ENCODE results near the gene TPO.
"Not testable (repeated sequence)": the region's sequence is repeated elsewhere in the genome, so short reads cannot be mapped to it uniquely, and the experiment has no call there.

The TPO gene

DNA sequence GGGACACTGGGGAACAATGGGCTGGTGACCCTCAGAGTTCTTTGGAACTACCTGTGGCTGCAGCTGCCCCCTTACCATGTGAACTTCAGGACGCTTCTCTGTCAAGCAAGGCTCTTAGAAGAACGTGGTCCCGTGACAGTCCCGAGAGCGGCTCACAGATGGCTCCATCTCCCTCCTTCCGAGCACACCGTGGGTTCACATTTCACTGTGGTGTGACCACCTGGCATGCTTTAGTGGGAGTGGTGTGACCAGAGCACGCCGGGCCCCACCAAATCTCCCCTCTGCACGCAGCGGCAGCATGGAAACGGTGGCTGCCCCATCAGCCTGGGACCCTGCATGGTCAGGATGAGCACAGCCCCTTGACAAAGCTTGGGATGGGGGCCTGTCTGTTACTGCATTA is 9.7 kb upstream of the TPO start:
- no peak overlapping the region for H3K9ac ChIP-seq (ENCODE audit: low read depth in 1 of 2, low read length in 2 of 2)
- H3K4me3 ChIP-seq (ENCODE audit: low read length in 2 of 2) = no peak overlapping the region

GRCh38 chr2:1405124-1405523 is 8.1 kb upstream of the TPO start:
- no peak overlapping the region for H3K27ac ChIP-seq (ENCODE audit: low read depth in 2 of 2, low read length in 2 of 2)
- H3K9me3 ChIP-seq (ENCODE audit: control insufficient read depth in 2 of 2, low read length in 2 of 2) = no peaks in the 10 kb centered on the region
- H3K4me3 ChIP-seq (ENCODE audit: low read length in 2 of 2) = no peak overlapping the region
- H3K36me3 ChIP-seq (ENCODE audit: control insufficient read depth in 2 of 2, insufficient read depth in 2 of 2, low read length in 2 of 2) = no peaks in the 10 kb centered on the region
- no peaks in the 10 kb centered on the region for H3K27me3 ChIP-seq (ENCODE audit: control insufficient read depth in 2 of 2, insufficient read depth in 2 of 2, low read length in 2 of 2)
- H3K9ac ChIP-seq (ENCODE audit: low read depth in 1 of 2, low read length in 2 of 2) = no peak overlapping the region
- H3K4me1 ChIP-seq (ENCODE audit: control insufficient read depth in 2 of 2, insufficient read depth in 2 of 2, low read length in 2 of 2) = no peaks in the 10 kb centered on the region

More for the DNA sequence above, 9.7 kb upstream of the TPO start:
- Histone ChIP-seq H3K27ac (ENCODE audit: low read depth in 2 of 2, low read length in 2 of 2) (no peak overlapping the region), H3K4me1 (ENCODE audit: control insufficient read depth in 2 of 2, insufficient read depth in 2 of 2, low read length in 2 of 2) (no peaks in the 10 kb centered on the region), H3K36me3 (ENCODE audit: control insufficient read depth in 2 of 2, insufficient read depth in 2 of 2, low read length in 2 of 2) (no peaks in the 10 kb centered on the region), H3K9me3 (ENCODE audit: control insufficient read depth in 2 of 2, low read length in 2 of 2) (no peaks in the 10 kb centered on the region), H3K27me3 (ENCODE audit: control insufficient read depth in 2 of 2, insufficient read depth in 2 of 2, low read length in 2 of 2) (no peaks in the 10 kb centered on the region)

DNA sequence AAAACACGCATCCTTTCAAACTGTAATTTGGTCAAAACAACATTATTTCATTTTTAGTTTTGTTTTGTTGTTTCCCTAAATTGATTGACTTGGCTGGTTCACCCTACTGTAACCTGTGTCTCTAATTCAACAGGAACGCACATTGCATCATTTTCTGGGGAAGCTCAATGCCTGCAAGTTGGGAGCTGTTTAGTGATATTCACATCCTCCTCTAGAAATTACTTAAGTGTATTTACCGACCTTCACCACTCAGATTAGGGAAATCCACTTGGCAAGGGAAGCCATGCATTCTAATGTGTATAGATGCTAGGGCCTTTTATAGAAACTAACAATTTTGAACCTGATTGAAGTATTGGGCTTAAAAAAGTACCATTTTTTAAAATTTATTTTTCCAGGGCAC is 7.3 kb upstream of the TPO start:
- no peak overlapping the region for H3K4me3 ChIP-seq (ENCODE audit: low read length in 2 of 2)
- no peak overlapping the region for H3K9ac ChIP-seq (ENCODE audit: low read depth in 1 of 2, low read length in 2 of 2)
- no peaks in the 10 kb centered on the region for H3K4me1 ChIP-seq (ENCODE audit: control insufficient read depth in 2 of 2, insufficient read depth in 2 of 2, low read length in 2 of 2)
- no peaks in the 10 kb centered on the region for H3K9me3 ChIP-seq (ENCODE audit: control insufficient read depth in 2 of 2, low read length in 2 of 2)
- no peaks in the 10 kb centered on the region for H3K36me3 ChIP-seq (ENCODE audit: control insufficient read depth in 2 of 2, insufficient read depth in 2 of 2, low read length in 2 of 2)
- no peaks in the 10 kb centered on the region for H3K27me3 ChIP-seq (ENCODE audit: control insufficient read depth in 2 of 2, insufficient read depth in 2 of 2, low read length in 2 of 2)
- H3K27ac ChIP-seq (ENCODE audit: low read depth in 2 of 2, low read length in 2 of 2) = no peak overlapping the region

DNA sequence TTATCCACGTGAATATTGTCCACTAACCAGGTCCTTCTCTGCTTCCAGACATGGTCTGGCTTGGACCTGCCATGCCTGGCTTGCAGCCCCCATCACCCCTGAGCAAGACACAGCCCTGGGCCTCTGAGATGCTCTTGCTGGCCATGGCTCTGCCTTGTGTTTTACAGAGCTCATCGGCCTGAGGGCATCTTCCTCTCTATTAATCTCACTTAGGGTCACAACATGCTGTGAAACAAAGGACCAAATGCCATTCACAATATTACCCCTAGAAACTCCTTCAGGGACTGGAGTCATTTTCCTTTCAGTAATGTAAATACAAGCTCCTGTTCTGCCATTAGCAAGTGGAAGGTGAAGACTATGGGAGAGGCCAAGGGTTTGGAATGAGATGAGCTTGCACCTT is 6.8 kb upstream of the TPO start:
- Histone ChIP-seq H3K9ac (ENCODE audit: low read depth in 1 of 2, low read length in 2 of 2) (no peak overlapping the region), H3K27ac (ENCODE audit: low read depth in 2 of 2, low read length in 2 of 2) (no peak overlapping the region)

GRCh38 chr2:1407950-1408675 is 5.2 kb upstream of the TPO start:
- Histone ChIP-seq H3K4me1 (ENCODE audit: control insufficient read depth in 2 of 2, insufficient read depth in 2 of 2, low read length in 2 of 2) (no peaks in the 10 kb centered on the region), H3K36me3 (ENCODE audit: control insufficient read depth in 2 of 2, insufficient read depth in 2 of 2, low read length in 2 of 2) (no peaks in the 10 kb centered on the region), H3K27ac (ENCODE audit: low read depth in 2 of 2, low read length in 2 of 2) (no peak overlapping the region), H3K4me3 (ENCODE audit: low read length in 2 of 2) (no peak overlapping the region), H3K9me3 (ENCODE audit: control insufficient read depth in 2 of 2, low read length in 2 of 2) (no peaks in the 10 kb centered on the region), H3K9ac (ENCODE audit: low read depth in 1 of 2, low read length in 2 of 2) (no peak overlapping the region), H3K27me3 (ENCODE audit: control insufficient read depth in 2 of 2, insufficient read depth in 2 of 2, low read length in 2 of 2) (peaks cover 0 to 2% of the 10 kb centered on the region in 2 donors)

More for the DNA sequence above, 6.8 kb upstream of the TPO start:
- Histone ChIP-seq H3K4me3 (ENCODE audit: low read length in 2 of 2) (no peak overlapping the region), H3K27me3 (ENCODE audit: control insufficient read depth in 2 of 2, insufficient read depth in 2 of 2, low read length in 2 of 2) (no peaks in the 10 kb centered on the region), H3K36me3 (ENCODE audit: control insufficient read depth in 2 of 2, insufficient read depth in 2 of 2, low read length in 2 of 2) (no peaks in the 10 kb centered on the region), H3K4me1 (ENCODE audit: control insufficient read depth in 2 of 2, insufficient read depth in 2 of 2, low read length in 2 of 2) (no peaks in the 10 kb centered on the region), H3K9me3 (ENCODE audit: control insufficient read depth in 2 of 2, low read length in 2 of 2) (no peaks in the 10 kb centered on the region)

GRCh38 chr2:1414121-1414520 is 858 bp downstream of the TPO start:
- Histone ChIP-seq H3K36me3 (ENCODE audit: control insufficient read depth in 2 of 2, insufficient read depth in 2 of 2, low read length in 2 of 2) (no peaks in the 10 kb centered on the region), H3K27me3 (ENCODE audit: control insufficient read depth in 2 of 2, insufficient read depth in 2 of 2, low read length in 2 of 2) (peaks cover 0 to 2% of the 10 kb centered on the region in 2 donors), H3K9me3 (ENCODE audit: control insufficient read depth in 2 of 2, low read length in 2 of 2) (no peaks in the 10 kb centered on the region), H3K4me1 (ENCODE audit: control insufficient read depth in 2 of 2, insufficient read depth in 2 of 2, low read length in 2 of 2) (no peaks in the 10 kb centered on the region), H3K9ac (ENCODE audit: low read depth in 1 of 2, low read length in 2 of 2) (no peak overlapping the region), H3K27ac (ENCODE audit: low read depth in 2 of 2, low read length in 2 of 2) (no peak overlapping the region), H3K4me3 (ENCODE audit: low read length in 2 of 2) (no peak overlapping the region)

DNA sequence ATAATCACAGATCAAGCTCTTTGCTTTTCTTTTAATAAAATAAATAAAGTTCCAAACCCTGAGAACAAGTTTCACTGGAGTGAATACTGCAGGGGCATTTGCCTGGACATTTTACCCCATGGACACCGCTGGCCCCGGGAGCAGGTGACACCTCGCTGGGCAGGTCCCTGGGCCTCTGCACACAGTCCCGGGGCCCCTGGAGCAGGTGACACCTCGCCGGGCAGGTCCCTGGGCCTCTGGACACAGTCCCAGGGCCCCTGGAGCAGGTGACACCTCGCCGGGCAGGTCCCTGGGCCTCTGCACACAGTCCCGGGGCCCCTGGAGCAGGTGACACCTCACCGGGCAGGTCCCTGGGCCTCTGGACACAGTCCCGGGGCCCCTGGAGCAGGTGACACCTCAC is 1.6 kb downstream of the TPO start:
- H3K9ac ChIP-seq (ENCODE audit: low read depth in 1 of 2, low read length in 2 of 2); H3K36me3 ChIP-seq (ENCODE audit: control insufficient read depth in 2 of 2, insufficient read depth in 2 of 2, low read length in 2 of 2); H3K4me1 ChIP-seq (ENCODE audit: control insufficient read depth in 2 of 2, insufficient read depth in 2 of 2, low read length in 2 of 2); H3K9me3 ChIP-seq (ENCODE audit: control insufficient read depth in 2 of 2, low read length in 2 of 2); H3K4me3 ChIP-seq (ENCODE audit: low read length in 2 of 2); H3K27me3 ChIP-seq (ENCODE audit: control insufficient read depth in 2 of 2, insufficient read depth in 2 of 2, low read length in 2 of 2); H3K27ac ChIP-seq (ENCODE audit: low read depth in 2 of 2, low read length in 2 of 2): not testable (repeated sequence)

DNA sequence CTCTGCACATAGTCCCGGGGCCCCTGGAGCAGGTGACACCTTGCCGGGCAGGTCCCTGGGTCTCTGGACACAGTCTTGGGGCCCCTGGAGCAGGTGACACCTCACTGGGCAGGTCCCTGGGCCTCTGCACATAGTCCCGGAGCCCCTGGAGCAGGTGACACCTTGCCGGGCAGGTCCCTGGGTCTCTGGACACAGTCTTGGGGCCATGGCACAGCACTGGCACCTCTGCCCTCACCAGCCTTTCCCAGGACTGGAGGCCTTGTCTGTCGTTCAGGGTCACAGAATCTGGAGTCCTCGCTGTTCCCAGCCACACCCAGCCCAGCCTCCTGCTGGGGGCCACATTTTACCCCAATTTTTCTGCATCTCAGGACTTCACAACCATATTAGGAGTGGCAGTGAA is 2.2 kb downstream of the TPO start:
- H3K27ac ChIP-seq (ENCODE audit: low read depth in 2 of 2, low read length in 2 of 2) = no peak overlapping the region
- H3K9ac ChIP-seq (ENCODE audit: low read depth in 1 of 2, low read length in 2 of 2) = no peak overlapping the region
- H3K9me3 ChIP-seq (ENCODE audit: control insufficient read depth in 2 of 2, low read length in 2 of 2) = no peaks in the 10 kb centered on the region
- H3K27me3 ChIP-seq (ENCODE audit: control insufficient read depth in 2 of 2, insufficient read depth in 2 of 2, low read length in 2 of 2) = peaks cover 0 to 2% of the 10 kb centered on the region in 2 donors
- H3K36me3 ChIP-seq (ENCODE audit: control insufficient read depth in 2 of 2, insufficient read depth in 2 of 2, low read length in 2 of 2) = no peaks in the 10 kb centered on the region
- H3K4me3 ChIP-seq (ENCODE audit: low read length in 2 of 2) = no peak overlapping the region
- no peaks in the 10 kb centered on the region for H3K4me1 ChIP-seq (ENCODE audit: control insufficient read depth in 2 of 2, insufficient read depth in 2 of 2, low read length in 2 of 2)

- H3K27me3 ChIP-seq (ENCODE audit: control insufficient read depth in 2 of 2, insufficient read depth in 2 of 2, low read length in 2 of 2) = no peaks in the 10 kb centered on the region
- H3K4me3 ChIP-seq (ENCODE audit: low read length in 2 of 2) = no peak overlapping the region
- H3K9ac ChIP-seq (ENCODE audit: low read depth in 1 of 2, low read length in 2 of 2) = no peak overlapping the region
- H3K4me1 ChIP-seq (ENCODE audit: control insufficient read depth in 2 of 2, insufficient read depth in 2 of 2, low read length in 2 of 2) = no peaks in the 10 kb centered on the region
- H3K27ac ChIP-seq (ENCODE audit: low read depth in 2 of 2, low read length in 2 of 2) = no peak overlapping the region
- H3K36me3 ChIP-seq (ENCODE audit: control insufficient read depth in 2 of 2, insufficient read depth in 2 of 2, low read length in 2 of 2) = no peaks in the 10 kb centered on the region
- no peaks in the 10 kb centered on the region for H3K9me3 ChIP-seq (ENCODE audit: control insufficient read depth in 2 of 2, low read length in 2 of 2)
Measured at GRCh38 chr2:1418566-1418965, 5.3 kb downstream of the TPO start.

DNA sequence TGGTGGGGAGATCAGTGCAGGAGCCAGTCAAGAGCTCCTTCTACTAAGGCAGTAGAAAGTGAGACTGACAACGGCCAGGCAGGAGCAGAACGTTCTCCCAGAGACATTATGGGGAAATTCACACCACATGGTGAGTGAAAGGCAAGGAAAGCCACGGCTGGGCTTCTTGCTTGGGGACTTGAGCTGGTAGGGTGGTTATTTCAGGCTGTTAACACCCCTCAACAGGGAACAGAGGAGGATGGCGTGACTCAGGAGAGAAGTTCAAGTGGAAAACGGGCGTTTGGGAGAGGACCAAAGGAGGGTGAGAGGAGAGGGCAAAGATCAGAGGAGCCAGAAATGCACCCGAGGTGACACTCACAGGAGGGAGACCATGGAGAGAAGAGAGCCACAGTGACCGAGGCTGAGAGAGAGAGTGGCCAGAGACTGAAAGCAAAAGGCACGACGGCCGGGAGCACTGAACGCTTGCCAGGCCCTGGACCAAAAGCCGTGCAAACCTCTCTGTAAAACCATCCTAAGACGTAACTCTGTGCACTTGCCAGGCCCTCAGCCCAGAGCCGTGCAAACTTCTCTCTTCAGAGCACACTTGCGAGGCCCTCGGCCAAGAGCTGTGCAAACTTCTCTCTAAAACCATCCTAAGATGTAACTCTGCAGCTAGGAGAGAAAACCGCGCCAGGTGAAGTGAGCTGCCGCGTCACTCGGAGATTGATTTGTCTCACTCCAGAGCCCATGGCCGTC is 7.7 kb downstream of the TPO start:
- Histone ChIP-seq H3K4me1 (ENCODE audit: control insufficient read depth in 2 of 2, insufficient read depth in 2 of 2, low read length in 2 of 2) (no peaks in the 10 kb centered on the region), H3K9me3 (ENCODE audit: control insufficient read depth in 2 of 2, low read length in 2 of 2) (no peaks in the 10 kb centered on the region), H3K9ac (ENCODE audit: low read depth in 1 of 2, low read length in 2 of 2) (no peak overlapping the region), H3K4me3 (ENCODE audit: low read length in 2 of 2) (no peak overlapping the region), H3K27me3 (ENCODE audit: control insufficient read depth in 2 of 2, insufficient read depth in 2 of 2, low read length in 2 of 2) (no peaks in the 10 kb centered on the region), H3K36me3 (ENCODE audit: control insufficient read depth in 2 of 2, insufficient read depth in 2 of 2, low read length in 2 of 2) (no peaks in the 10 kb centered on the region), H3K27ac (ENCODE audit: low read depth in 2 of 2, low read length in 2 of 2) (no peak overlapping the region)

Measured in mucosa of rectum (tissue), 2 donors.